ENCODE results near the gene PLXDC2.

DNA sequence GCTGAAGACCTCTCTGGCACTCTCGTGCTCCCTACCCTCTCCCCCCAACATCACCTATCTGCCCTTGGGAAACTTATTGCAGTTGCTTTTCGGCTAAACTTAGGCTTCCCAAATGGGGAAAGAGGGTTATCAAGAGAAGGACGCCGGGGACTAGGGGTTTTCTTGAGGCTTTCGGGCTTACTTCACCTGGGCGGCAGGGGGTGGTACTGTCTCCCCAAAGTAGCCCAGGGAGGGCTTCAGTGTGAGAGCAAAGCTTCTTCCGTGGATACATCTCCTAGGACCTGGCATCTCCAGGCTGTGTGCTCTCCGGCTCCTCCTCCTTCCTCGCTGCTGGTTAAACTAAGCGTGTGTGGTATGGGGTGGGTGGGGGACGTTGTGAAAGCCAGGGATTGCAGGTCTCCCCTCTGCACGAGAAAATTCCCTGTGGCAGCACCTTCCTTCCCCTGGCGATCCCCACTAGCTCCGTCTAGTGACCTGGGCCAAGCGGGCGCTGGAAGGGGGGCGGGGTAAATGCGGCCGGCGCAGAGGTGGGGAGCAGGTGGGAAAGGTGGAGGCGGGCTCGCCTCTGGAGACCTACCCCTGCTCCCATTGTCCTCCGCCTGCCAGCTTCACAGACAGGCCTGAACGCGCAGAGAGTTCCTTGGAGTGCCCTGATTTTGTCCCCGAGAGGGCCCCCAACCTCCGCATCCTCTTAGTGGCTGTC is 1.1 kb downstream of the PLXDC2 start:
- TF ChIP-seq, protein P1, sequence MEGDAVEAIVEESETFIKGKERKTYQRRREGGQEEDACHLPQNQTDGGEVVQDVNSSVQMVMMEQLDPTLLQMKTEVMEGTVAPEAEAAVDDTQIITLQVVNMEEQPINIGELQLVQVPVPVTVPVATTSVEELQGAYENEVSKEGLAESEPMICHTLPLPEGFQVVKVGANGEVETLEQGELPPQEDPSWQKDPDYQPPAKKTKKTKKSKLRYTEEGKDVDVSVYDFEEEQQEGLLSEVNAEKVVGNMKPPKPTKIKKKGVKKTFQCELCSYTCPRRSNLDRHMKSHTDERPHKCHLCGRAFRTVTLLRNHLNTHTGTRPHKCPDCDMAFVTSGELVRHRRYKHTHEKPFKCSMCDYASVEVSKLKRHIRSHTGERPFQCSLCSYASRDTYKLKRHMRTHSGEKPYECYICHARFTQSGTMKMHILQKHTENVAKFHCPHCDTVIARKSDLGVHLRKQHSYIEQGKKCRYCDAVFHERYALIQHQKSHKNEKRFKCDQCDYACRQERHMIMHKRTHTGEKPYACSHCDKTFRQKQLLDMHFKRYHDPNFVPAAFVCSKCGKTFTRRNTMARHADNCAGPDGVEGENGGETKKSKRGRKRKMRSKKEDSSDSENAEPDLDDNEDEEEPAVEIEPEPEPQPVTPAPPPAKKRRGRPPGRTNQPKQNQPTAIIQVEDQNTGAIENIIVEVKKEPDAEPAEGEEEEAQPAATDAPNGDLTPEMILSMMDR (IDR thresholded peaks at IDR 0.05): no peak
- no peak for TF ChIP-seq POLR2A (IDR thresholded peaks at IDR 0.05)
